ENCODE data around the gene FHAD1.

DNA sequence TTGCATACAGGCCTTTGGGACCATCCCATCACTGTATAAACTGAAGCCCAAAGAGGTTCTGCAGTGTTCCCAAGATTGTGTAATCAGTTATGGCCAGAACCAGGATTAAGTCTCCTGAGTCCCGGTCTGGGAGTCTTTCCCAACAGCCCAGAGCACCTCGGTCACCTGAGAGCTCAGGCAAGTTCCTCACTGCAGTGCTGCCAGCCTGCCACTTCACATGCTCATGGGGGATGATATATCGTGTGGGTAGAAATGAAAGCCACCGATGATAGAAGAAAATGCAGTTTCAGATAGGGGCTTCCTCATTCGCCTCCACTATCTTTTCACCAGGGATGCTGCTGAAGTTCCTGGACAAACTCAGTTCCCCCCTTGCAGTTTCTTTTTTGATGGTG is 30.4 kb downstream of the FHAD1 start:
- TF ChIP-seq, protein P1, sequence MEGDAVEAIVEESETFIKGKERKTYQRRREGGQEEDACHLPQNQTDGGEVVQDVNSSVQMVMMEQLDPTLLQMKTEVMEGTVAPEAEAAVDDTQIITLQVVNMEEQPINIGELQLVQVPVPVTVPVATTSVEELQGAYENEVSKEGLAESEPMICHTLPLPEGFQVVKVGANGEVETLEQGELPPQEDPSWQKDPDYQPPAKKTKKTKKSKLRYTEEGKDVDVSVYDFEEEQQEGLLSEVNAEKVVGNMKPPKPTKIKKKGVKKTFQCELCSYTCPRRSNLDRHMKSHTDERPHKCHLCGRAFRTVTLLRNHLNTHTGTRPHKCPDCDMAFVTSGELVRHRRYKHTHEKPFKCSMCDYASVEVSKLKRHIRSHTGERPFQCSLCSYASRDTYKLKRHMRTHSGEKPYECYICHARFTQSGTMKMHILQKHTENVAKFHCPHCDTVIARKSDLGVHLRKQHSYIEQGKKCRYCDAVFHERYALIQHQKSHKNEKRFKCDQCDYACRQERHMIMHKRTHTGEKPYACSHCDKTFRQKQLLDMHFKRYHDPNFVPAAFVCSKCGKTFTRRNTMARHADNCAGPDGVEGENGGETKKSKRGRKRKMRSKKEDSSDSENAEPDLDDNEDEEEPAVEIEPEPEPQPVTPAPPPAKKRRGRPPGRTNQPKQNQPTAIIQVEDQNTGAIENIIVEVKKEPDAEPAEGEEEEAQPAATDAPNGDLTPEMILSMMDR (IDR thresholded peaks at IDR 0.05), result no peak
- TF ChIP-seq EZH2 (IDR thresholded peaks at IDR 0.05; ENCODE audit: borderline replicate concordance, insufficient read depth, low read depth, low read length, poor library complexity, severe bottlenecking), result no peak
